ENCODE results near the gene IER5. TPM values are rescaled to one million over a fixed set of nuclear protein-coding genes. Genes with fewer than 3 reads are reported as not detected.

The IER5 gene
- total and polyA plus RNA-seq, 2 experiments from 2014 or later: 8.1 to 38.5 TPM

DNA sequence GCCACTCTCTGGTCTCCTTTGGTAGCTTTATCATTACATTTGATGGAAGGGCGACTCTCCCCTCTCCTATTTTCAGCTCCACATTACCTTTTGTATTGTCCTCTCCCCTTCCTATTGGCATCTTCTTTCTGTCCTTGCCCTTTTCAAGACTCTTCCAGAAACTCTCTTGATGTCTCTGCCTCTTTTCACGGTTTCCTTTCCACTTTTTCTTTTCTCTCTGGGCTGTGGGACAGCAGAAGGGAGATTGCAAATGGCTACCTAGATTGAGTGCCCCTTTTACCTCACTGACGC is 17.5 kb downstream of the IER5 start:
- Histone ChIP-seq H3K27ac (peak overlapping the region; percentile 11), H3K4me2 (ENCODE audit: unreplicated experiment) (no peak overlapping the region), H3K4me3 (no peak overlapping the region), H3K9me2 (ENCODE audit: insufficient read depth) (no peaks in the 10 kb centered on the region), H3K27me3 (replicated peaks; ENCODE audit: insufficient read depth) (no peaks in the 10 kb centered on the region), H3K4me1 (ENCODE audit: insufficient read depth) (peaks cover 31% of the 10 kb centered on the region), H3K9ac (peak overlapping the region; percentile 58), H3K36me3 (ENCODE audit: low read depth) (no peaks in the 10 kb centered on the region), H3F3A (ENCODE audit: insufficient read depth) (peaks cover 31% of the 10 kb centered on the region), H4K20me1 (ENCODE audit: insufficient read depth) (no peaks in the 10 kb centered on the region), H3K79me2 (ENCODE audit: insufficient read depth) (peaks cover 19% of the 10 kb centered on the region; the same call in 1 of the 2 replicates), H3K9me3 (ENCODE audit: low read depth) (no peaks in the 10 kb centered on the region), H2AFZ (peak overlapping the region; percentile 83)
- DNase-seq: no peak
- TF ChIP-seq EZH2 (IDR thresholded peaks at IDR 0.05; ENCODE audit: insufficient read depth, poor library complexity, severe bottlenecking): no peak
- no peak for TF ChIP-seq EZH2phosphoT487 (IDR thresholded peaks at IDR 0.05; ENCODE audit: insufficient read depth, low read depth)
- 52 to 55% methylated on average over 3 of the region's 3 CpGs for WGBS, 2 experiments (ENCODE audit: low coverage in 1 of 2, low lambda C conversion rate in 2 of 2, missing lambda C conversion rate in 2 of 2)
- in situ Hi-C loops (cut with MboI): no loop called here

DNA sequence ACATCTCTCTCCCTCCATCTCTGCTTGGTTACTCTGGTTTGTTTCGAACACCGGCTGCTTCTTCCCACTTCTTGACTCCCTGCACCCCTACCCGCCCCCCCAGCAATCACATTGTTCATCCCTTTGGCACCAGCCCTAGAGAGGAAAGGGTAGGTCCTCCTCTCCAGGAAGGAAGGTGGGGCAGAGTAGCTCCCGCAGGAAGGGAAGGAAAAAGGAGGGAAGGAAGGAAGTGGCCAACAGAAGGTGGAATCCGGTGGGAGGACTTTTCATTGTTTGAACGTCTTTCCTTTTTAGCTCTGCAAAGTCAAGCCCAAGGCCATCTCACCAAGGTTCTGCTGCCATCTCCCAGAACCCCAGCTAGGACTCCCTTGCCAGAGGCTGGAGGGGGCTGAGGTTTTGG is 18.0 kb downstream of the IER5 start:
- Histone ChIP-seq H3K9me3 (ENCODE audit: low read depth) (no peaks in the 10 kb centered on the region), H2AFZ (no peak overlapping the region), H3K9ac (no peak overlapping the region), H3K36me3 (ENCODE audit: low read depth) (no peaks in the 10 kb centered on the region), H3K4me1 (ENCODE audit: insufficient read depth) (peaks cover 28% of the 10 kb centered on the region), H4K20me1 (ENCODE audit: insufficient read depth) (no peaks in the 10 kb centered on the region), H3K27me3 (replicated peaks; ENCODE audit: insufficient read depth) (no peaks in the 10 kb centered on the region), H3K79me2 (ENCODE audit: insufficient read depth) (peaks cover 19% of the 10 kb centered on the region; the same call in 1 of the 2 replicates), H3K4me3 (no peak overlapping the region), H3K27ac (no peak overlapping the region), H3K4me2 (ENCODE audit: unreplicated experiment) (no peak overlapping the region), H3K9me2 (ENCODE audit: insufficient read depth) (no peaks in the 10 kb centered on the region), H3F3A (ENCODE audit: insufficient read depth) (peaks cover 27% of the 10 kb centered on the region)
- no peak for DNase-seq
- no peak for TF ChIP-seq EZH2 (IDR thresholded peaks at IDR 0.05; ENCODE audit: insufficient read depth, poor library complexity, severe bottlenecking)
- no peak for TF ChIP-seq EZH2phosphoT487 (IDR thresholded peaks at IDR 0.05; ENCODE audit: insufficient read depth, low read depth)
- in situ Hi-C loops (cut with MboI): no loop called here
- 41 to 66% methylated on average over 3 to 6 of the region's 6 CpGs for WGBS, 2 experiments (ENCODE audit: low coverage in 1 of 2, low lambda C conversion rate in 2 of 2, missing lambda C conversion rate in 2 of 2)

DNA sequence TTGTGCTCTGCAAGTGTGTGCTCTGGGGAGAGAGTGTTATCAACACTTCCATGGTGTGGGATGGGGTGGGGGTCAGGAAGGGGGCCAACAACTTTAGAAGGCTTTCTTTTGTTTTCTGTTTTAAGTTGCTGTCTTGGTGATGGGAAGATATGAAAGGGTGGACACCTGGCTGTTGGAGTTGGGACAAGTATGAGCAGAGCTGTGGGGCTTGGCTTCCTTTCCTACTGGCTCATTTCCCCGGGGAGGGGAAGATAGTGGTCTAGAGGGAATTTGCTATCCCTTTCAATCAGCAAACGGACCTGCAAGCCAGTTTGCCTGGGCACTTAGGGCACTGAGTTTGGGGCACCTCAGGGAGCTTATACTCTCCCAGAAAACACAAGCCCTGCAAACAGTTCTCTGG is 19.2 kb downstream of the IER5 start:
- 45 to 50% methylated on average over 2 of the region's 2 CpGs for WGBS, 2 experiments (ENCODE audit: low coverage in 1 of 2, low lambda C conversion rate in 2 of 2, missing lambda C conversion rate in 2 of 2)
- no peak for DNase-seq
- Histone ChIP-seq H3K79me2 (ENCODE audit: insufficient read depth) (peaks cover 16% of the 10 kb centered on the region; the same call in 1 of the 2 replicates), H3K9ac (no peak overlapping the region), H3K4me3 (no peak overlapping the region), H4K20me1 (ENCODE audit: insufficient read depth) (no peaks in the 10 kb centered on the region), H3F3A (ENCODE audit: insufficient read depth) (peaks cover 35% of the 10 kb centered on the region), H3K27me3 (replicated peaks; ENCODE audit: insufficient read depth) (no peaks in the 10 kb centered on the region), H2AFZ (no peak overlapping the region), H3K9me2 (ENCODE audit: insufficient read depth) (no peaks in the 10 kb centered on the region), H3K36me3 (ENCODE audit: low read depth) (no peaks in the 10 kb centered on the region), H3K9me3 (ENCODE audit: low read depth) (no peaks in the 10 kb centered on the region), H3K27ac (no peak overlapping the region), H3K4me1 (ENCODE audit: insufficient read depth) (peaks cover 27% of the 10 kb centered on the region), H3K4me2 (ENCODE audit: unreplicated experiment) (no peak overlapping the region)
- TF ChIP-seq EZH2 (IDR thresholded peaks at IDR 0.05; ENCODE audit: insufficient read depth, poor library complexity, severe bottlenecking) (no peak), EZH2phosphoT487 (IDR thresholded peaks at IDR 0.05; ENCODE audit: insufficient read depth, low read depth) (no peak)
- in situ Hi-C loops (cut with MboI): no loop called here

DNA sequence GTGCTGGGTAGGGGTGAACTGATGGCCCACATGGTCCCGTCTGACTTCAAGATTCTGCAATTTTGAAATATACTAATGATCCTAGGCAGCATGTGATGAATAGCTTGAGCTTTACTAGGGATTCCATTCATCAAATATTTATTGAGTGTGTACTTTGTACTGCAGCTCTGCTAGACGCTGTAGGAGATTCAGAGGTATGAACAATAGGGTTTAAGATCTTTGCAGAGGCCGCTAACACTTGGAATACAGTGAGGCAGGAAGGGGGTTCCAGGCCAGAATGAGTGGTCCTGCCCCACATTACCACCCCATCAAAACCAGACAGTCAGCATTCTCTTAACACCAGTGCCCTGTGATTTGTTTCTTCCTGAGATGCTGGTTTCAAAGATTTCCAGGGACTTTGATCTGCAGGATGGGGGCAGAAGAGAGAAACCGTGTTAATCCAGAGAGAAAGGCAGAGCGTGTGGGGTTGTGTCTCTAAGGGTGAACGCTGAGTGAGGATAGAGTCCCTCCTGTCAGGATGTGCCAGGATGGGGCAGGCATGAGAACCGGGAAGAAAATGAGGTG is 19.9 kb downstream of the IER5 start:
- TF ChIP-seq EZH2 (IDR thresholded peaks at IDR 0.05; ENCODE audit: insufficient read depth, poor library complexity, severe bottlenecking) (no peak), EZH2phosphoT487 (IDR thresholded peaks at IDR 0.05; ENCODE audit: insufficient read depth, low read depth) (no peak)
- H2AFZ ChIP-seq: no peak overlapping the region
- no peak overlapping the region for H3K27ac ChIP-seq
- no peak overlapping the region for H3K4me2 ChIP-seq (ENCODE audit: unreplicated experiment)
- H3K27me3 ChIP-seq (replicated peaks; ENCODE audit: insufficient read depth): no peaks in the 10 kb centered on the region
- H3K4me1 ChIP-seq (ENCODE audit: insufficient read depth): peaks cover 34% of the 10 kb centered on the region
- H3K9me3 ChIP-seq (ENCODE audit: low read depth): no peaks in the 10 kb centered on the region
- H3K36me3 ChIP-seq (ENCODE audit: low read depth): no peaks in the 10 kb centered on the region
- in situ Hi-C loops (cut with MboI): no loop called here
- no peak for DNase-seq
- H4K20me1 ChIP-seq (ENCODE audit: insufficient read depth): no peaks in the 10 kb centered on the region
- peaks cover 31% of the 10 kb centered on the region for H3F3A ChIP-seq (ENCODE audit: insufficient read depth)
- H3K9me2 ChIP-seq (ENCODE audit: insufficient read depth): no peaks in the 10 kb centered on the region
- peaks cover 10% of the 10 kb centered on the region; the same call in 1 of the 2 replicates for H3K79me2 ChIP-seq (ENCODE audit: insufficient read depth)
- H3K4me3 ChIP-seq: no peak overlapping the region
- 61 to 68% methylated on average over 7 of the region's 7 CpGs for WGBS, 2 experiments (ENCODE audit: low coverage in 1 of 2, low lambda C conversion rate in 2 of 2, missing lambda C conversion rate in 2 of 2)
- no peak overlapping the region for H3K9ac ChIP-seq

DNA sequence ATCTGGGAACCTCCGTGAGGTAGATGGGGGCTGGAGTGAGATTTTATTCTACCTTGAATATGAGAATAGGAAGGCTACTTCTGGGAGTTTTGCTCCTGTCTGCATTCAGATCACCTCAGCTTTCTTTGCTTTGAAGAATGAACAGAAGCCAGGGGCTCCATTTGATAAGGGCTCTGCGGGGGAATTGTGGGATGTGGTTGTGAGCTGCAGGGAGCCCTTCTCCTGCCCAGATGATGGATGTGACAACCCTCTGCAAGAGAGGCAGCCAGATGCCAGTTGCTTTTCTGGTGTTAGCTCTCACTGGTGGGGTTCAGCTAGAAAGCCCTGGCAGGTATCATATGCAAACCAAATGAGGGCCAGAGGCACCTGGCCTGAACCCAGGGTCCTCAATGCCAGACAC is 21.5 kb downstream of the IER5 start:
- Histone ChIP-seq H3K27me3 (replicated peaks; ENCODE audit: insufficient read depth) (no peaks in the 10 kb centered on the region), H2AFZ (no peak overlapping the region), H3K9me3 (ENCODE audit: low read depth) (no peaks in the 10 kb centered on the region), H3K4me2 (ENCODE audit: unreplicated experiment) (no peak overlapping the region), H3K36me3 (ENCODE audit: low read depth) (no peaks in the 10 kb centered on the region), H4K20me1 (ENCODE audit: insufficient read depth) (no peaks in the 10 kb centered on the region), H3K79me2 (ENCODE audit: insufficient read depth) (no peaks in the 10 kb centered on the region), H3K4me1 (ENCODE audit: insufficient read depth) (peaks cover 27% of the 10 kb centered on the region), H3K27ac (no peak overlapping the region), H3K4me3 (no peak overlapping the region), H3F3A (ENCODE audit: insufficient read depth) (peaks cover 23% of the 10 kb centered on the region), H3K9ac (no peak overlapping the region), H3K9me2 (ENCODE audit: insufficient read depth) (no peaks in the 10 kb centered on the region)
- WGBS, 2 experiments (ENCODE audit: low coverage in 1 of 2, low lambda C conversion rate in 2 of 2, missing lambda C conversion rate in 2 of 2): 97 to 100% methylated on average over 2 of the region's 2 CpGs
- in situ Hi-C loops (cut with MboI): no loop called here
- TF ChIP-seq EZH2phosphoT487 (IDR thresholded peaks at IDR 0.05; ENCODE audit: insufficient read depth, low read depth) (no peak), EZH2 (IDR thresholded peaks at IDR 0.05; ENCODE audit: insufficient read depth, poor library complexity, severe bottlenecking) (no peak)
- DNase-seq: no peak
